H1 (cell line): ENCODE data around the gene VIPR2. TPM values are rescaled to one million over a fixed set of nuclear protein-coding genes. Genes with fewer than 3 reads are reported as not detected.

Experiments
- BRCA1 ChIP-seq: IDR thresholded peaks from 2 replicates; pipeline ENCODE4 v1.6.1; 2012; ENCODE audit warnings: low read depth, low read length, improper control_type of control experiment
- CBX5 ChIP-seq: fragments of 300-800, 300-1000 bp; sonication (generic); IDR thresholded peaks from 2 replicates; pipeline ENCODE4 v1.7.1; 2016; ENCODE audit warnings: antibody characterized with exemption, low read length, low read depth
- CREB1 ChIP-seq: IDR thresholded peaks from 2 replicates; pipeline ENCODE4 v1.6.1; 2012; ENCODE audit warnings: inconsistent platforms
- EP300 ChIP-seq, 2 experiments: IDR thresholded peaks; 1 replicate in 1 of 2; 2 replicates in 1 of 2; pipeline ENCODE4 v1.6.1; 2011 to 2012; ENCODE audit warnings: low read depth in 2 of 2, low read length in 2 of 2, mild to moderate bottlenecking in 2 of 2, borderline replicate concordance in 1 of 2, inconsistent platforms in 1 of 2, moderate library complexity in 1 of 2
- MAFK ChIP-seq: IDR thresholded peaks from 2 replicates; pipeline ENCODE4 v1.6.1; 2012; ENCODE audit warnings: low read depth, mild to moderate bottlenecking, improper control_type of control experiment, low read length
- POU5F1 ChIP-seq: IDR thresholded peaks from 2 replicates; pipeline ENCODE4 v1.6.1; 2011; ENCODE audit warnings: low read depth, mild to moderate bottlenecking, low read length, moderate library complexity
- RNF2 ChIP-seq: fragments of 200-900, 300-1000 bp; sonication (generic); IDR thresholded peaks from 2 replicates; pipeline ENCODE4 v1.7.1; 2016; ENCODE audit warnings: borderline replicate concordance, low read depth, mild to moderate bottlenecking, antibody characterized with exemption, low read length; ENCODE audit not compliant: poor library complexity, severe bottlenecking; ENCODE audit errors: missing control alignments
- SIN3A ChIP-seq, 2 experiments: IDR thresholded peaks in 1 of 2; conservative IDR thresholded peaks in 1 of 2; 2 replicates each; pipeline ENCODE4 v1.6.1; 2011 to 2012; ENCODE audit warnings: low read length in 2 of 2, improper control_type of control experiment in 1 of 2, low read depth in 1 of 2, mild to moderate bottlenecking in 1 of 2
- SP4 ChIP-seq: IDR thresholded peaks from 2 replicates; pipeline ENCODE4 v1.6.1; 2012; ENCODE audit warnings: low read length, inconsistent platforms
- polyA plus RNA-seq, 7 experiments: library from polyadenylated mRNA; depleted of rRNA in 3 of 7; stranded (reverse) in 5 of 7; unstranded in 2 of 7; fragments of >200 nt in 5 of 7; fragments of 200-250 nt in 2 of 7; gene quantifications; 1 replicate in 5 of 7; 2 replicates in 1 of 7; 4 replicates in 1 of 7; pipeline versions ENCODE4 v1.2.1 to v1.2.3, GENCODE V29; 2011 to 2013; ENCODE audit warnings: missing spikeins in 2 of 7, mixed read lengths in 2 of 7
- total RNA-seq: library from RNA; stranded (reverse); fragmentation: NEBNext Ultra II Directional; extraction: Animal tissue kit (Norgen Biotek cat#: 25700); gene quantifications from 2 replicates; pipeline ENCODE4 v1.2.1, GENCODE V29; 2021
- TF ChIP-seq, protein P1 (sequence below): fragments of 300-600 bp; sonication (generic); IDR thresholded peaks from 2 replicates; pipeline ENCODE4 v1.7.1; 2012; ENCODE audit warnings: low read length, moderate library complexity, mild to moderate bottlenecking, inconsistent platforms; ENCODE audit not compliant: insufficient replicate concordance
- TF ChIP-seq, protein P2 (sequence below): IDR thresholded peaks from 2 replicates; pipeline ENCODE4 v1.6.1; 2012; ENCODE audit warnings: inconsistent platforms

Gene VIPR2
- total and polyA plus RNA-seq, 2 of the 8 experiments (the other 6 are each of a cell fraction or from before 2014, with no cell fraction given) = 2.4 to 6.3 TPM

DNA sequence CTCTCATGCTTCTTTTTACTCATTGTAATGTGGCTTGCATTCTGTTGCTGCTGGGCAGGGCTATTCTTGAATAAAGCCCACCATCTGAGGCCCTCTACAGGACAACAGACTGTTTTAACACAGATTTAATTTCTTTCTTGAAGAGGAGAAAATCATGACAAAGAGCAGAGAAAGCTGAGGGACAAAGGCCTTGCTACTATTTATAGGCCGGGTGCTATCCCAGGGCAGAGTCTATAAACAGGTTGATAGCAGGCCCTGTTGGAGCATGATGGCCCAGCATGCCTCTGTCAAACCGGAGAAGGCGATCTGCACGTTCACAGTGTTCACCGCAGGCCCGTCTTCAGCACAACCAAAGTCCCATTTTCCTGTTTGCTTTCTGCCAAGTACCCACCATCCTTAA, 3.0 kb downstream of the VIPR2 start (continued):
- TF ChIP-seq, protein P1, sequence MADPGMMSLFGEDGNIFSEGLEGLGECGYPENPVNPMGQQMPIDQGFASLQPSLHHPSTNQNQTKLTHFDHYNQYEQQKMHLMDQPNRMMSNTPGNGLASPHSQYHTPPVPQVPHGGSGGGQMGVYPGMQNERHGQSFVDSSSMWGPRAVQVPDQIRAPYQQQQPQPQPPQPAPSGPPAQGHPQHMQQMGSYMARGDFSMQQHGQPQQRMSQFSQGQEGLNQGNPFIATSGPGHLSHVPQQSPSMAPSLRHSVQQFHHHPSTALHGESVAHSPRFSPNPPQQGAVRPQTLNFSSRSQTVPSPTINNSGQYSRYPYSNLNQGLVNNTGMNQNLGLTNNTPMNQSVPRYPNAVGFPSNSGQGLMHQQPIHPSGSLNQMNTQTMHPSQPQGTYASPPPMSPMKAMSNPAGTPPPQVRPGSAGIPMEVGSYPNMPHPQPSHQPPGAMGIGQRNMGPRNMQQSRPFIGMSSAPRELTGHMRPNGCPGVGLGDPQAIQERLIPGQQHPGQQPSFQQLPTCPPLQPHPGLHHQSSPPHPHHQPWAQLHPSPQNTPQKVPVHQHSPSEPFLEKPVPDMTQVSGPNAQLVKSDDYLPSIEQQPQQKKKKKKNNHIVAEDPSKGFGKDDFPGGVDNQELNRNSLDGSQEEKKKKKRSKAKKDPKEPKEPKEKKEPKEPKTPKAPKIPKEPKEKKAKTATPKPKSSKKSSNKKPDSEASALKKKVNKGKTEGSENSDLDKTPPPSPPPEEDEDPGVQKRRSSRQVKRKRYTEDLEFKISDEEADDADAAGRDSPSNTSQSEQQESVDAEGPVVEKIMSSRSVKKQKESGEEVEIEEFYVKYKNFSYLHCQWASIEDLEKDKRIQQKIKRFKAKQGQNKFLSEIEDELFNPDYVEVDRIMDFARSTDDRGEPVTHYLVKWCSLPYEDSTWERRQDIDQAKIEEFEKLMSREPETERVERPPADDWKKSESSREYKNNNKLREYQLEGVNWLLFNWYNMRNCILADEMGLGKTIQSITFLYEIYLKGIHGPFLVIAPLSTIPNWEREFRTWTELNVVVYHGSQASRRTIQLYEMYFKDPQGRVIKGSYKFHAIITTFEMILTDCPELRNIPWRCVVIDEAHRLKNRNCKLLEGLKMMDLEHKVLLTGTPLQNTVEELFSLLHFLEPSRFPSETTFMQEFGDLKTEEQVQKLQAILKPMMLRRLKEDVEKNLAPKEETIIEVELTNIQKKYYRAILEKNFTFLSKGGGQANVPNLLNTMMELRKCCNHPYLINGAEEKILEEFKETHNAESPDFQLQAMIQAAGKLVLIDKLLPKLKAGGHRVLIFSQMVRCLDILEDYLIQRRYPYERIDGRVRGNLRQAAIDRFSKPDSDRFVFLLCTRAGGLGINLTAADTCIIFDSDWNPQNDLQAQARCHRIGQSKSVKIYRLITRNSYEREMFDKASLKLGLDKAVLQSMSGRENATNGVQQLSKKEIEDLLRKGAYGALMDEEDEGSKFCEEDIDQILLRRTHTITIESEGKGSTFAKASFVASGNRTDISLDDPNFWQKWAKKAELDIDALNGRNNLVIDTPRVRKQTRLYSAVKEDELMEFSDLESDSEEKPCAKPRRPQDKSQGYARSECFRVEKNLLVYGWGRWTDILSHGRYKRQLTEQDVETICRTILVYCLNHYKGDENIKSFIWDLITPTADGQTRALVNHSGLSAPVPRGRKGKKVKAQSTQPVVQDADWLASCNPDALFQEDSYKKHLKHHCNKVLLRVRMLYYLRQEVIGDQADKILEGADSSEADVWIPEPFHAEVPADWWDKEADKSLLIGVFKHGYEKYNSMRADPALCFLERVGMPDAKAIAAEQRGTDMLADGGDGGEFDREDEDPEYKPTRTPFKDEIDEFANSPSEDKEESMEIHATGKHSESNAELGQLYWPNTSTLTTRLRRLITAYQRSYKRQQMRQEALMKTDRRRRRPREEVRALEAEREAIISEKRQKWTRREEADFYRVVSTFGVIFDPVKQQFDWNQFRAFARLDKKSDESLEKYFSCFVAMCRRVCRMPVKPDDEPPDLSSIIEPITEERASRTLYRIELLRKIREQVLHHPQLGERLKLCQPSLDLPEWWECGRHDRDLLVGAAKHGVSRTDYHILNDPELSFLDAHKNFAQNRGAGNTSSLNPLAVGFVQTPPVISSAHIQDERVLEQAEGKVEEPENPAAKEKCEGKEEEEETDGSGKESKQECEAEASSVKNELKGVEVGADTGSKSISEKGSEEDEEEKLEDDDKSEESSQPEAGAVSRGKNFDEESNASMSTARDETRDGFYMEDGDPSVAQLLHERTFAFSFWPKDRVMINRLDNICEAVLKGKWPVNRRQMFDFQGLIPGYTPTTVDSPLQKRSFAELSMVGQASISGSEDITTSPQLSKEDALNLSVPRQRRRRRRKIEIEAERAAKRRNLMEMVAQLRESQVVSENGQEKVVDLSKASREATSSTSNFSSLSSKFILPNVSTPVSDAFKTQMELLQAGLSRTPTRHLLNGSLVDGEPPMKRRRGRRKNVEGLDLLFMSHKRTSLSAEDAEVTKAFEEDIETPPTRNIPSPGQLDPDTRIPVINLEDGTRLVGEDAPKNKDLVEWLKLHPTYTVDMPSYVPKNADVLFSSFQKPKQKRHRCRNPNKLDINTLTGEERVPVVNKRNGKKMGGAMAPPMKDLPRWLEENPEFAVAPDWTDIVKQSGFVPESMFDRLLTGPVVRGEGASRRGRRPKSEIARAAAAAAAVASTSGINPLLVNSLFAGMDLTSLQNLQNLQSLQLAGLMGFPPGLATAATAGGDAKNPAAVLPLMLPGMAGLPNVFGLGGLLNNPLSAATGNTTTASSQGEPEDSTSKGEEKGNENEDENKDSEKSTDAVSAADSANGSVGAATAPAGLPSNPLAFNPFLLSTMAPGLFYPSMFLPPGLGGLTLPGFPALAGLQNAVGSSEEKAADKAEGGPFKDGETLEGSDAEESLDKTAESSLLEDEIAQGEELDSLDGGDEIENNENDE = peak; percentile 10
- no peak for TF ChIP-seq RNF2
- no peak for TF ChIP-seq SIN3A (conservative IDR thresholded peaks at IDR 0.05 in 1 of 2, IDR thresholded peaks at IDR 0.05 in 1 of 2; ENCODE audit: low read depth in 1 of 2, low read length in 2 of 2)
- TF ChIP-seq POU5F1 = no peak
- TF ChIP-seq MAFK = no peak
- TF ChIP-seq EP300 (IDR thresholded peaks at IDR 0.05; ENCODE audit: borderline replicate concordance in 1 of 2, low read depth in 2 of 2, low read length in 2 of 2) = no peak
- TF ChIP-seq SP4 = no peak
- TF ChIP-seq CBX5 = no peak
- no peak for TF ChIP-seq CREB1
- no peak for TF ChIP-seq BRCA1
- TF ChIP-seq, protein P2, sequence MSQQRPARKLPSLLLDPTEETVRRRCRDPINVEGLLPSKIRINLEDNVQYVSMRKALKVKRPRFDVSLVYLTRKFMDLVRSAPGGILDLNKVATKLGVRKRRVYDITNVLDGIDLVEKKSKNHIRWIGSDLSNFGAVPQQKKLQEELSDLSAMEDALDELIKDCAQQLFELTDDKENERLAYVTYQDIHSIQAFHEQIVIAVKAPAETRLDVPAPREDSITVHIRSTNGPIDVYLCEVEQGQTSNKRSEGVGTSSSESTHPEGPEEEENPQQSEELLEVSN = no peak
